ENCODE measurements around the gene ZGPAT.

DNA sequence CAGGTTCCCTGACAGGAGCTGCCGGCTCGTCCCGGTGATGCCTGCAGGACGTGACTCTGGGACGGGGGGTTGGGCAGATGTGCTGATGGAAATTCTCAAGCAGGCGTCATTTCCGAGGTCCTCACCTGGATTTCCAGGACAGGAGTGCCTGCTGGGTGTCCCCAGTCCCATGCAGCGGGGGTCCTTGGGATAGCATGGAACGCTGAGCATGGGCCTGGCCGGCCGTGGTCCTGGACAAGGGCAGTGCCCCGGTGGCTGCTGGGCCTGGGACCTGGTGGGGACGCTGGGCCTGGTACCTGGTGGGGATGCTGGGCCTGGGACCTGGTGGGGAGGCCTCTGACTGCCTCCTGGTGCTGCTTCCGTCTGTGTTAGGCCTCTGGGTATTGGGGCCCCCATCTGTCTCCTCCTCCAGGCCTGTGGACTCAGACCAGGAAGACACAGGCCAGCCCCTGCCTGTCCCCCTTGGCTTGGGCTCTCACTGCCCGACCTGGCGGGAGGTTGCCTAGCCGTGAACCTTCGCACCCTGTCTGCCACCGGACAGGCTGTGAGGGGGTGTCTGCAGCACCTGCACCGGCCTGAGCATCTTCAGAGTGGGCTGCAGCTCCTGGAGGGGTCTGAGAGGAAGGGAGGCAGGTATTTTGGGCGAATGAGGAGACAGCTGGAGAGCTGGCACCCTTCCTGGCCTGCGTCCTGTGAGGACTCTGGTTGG lies 43.5 kb upstream of the ZGPAT start:
- no peak for TF ChIP-seq CTCF (IDR thresholded peaks at IDR 0.05)
- TF ChIP-seq ZFX (IDR thresholded peaks at IDR 0.05; ENCODE audit: borderline replicate concordance): no peak
